HepG2 (cell line): ENCODE results near the gene TACC3. TPM values are rescaled to one million over a fixed set of nuclear protein-coding genes. Genes with fewer than 3 reads are reported as not detected.

Experiments used
- ATAC-seq: fragments of 200-7000 bp; cut with Tn5 transposase; 3 replicates; pipeline ENCODE4 v1.9.1; 2020; ENCODE audit warnings: mild to moderate bottlenecking, moderate library complexity
- BruUV-seq: library from RNA; stranded (reverse); fragments of 400-500 nt; replicated peaks from 2 replicates; lab custom pipeline; 2021; lab: Mats Ljungman, UMichigan
- CTCF ChIA-PET: fragments of 300-600 bp; formaldehyde crosslinking; extraction: SDS; loops from one replicate; lab custom pipeline; 2021; ENCODE audit warnings: low total read pairs, inconsistent platforms, low intra/inter-chr PET ratio; lab: Yijun Ruan, JAX
- POLR2A ChIA-PET: fragments of 350-600 bp; sonication (Branson Sonifier 250); formaldehyde crosslinking; loops from one replicate; lab custom pipeline; 2020; ENCODE audit warnings: antibody characterized with exemption, inconsistent platforms; lab: Yijun Ruan, JAX
- DNase-seq: peaks from one replicate; pipeline ENCODE4 v3.0.0-alpha.2; 2015; ENCODE audit warnings: low spot score
- FAIRE-seq: peaks from 3 replicates; lab custom pipeline; 2011; peaks lifted over from hg19 to GRCh38; lab: Jason Lieb, UNC
- H2AFZ ChIP-seq: one replicate; pipeline ENCODE4 v1.6.1; 2011; ENCODE audit warnings: low read length, inconsistent platforms
- H3K27ac ChIP-seq: fragments of 300-600 bp; 3 replicates; pipeline ENCODE4 v1.8.0; 2011; ENCODE audit warnings: mixed run types, mild to moderate bottlenecking, mixed read lengths, low read length, inconsistent platforms; ENCODE audit not compliant: insufficient read depth; ENCODE audit errors: extremely low read length
- H3K27me3 ChIP-seq, 2 experiments: fragments of 200-600 bp in 1 of 2; 2 replicates in 1 of 2; 3 replicates in 1 of 2; pipeline versions ENCODE4 v1.6.0 to v1.8.0; 2011; ENCODE audit warnings: low read length in 2 of 2, mild to moderate bottlenecking in 2 of 2, moderate library complexity in 2 of 2, inconsistent platforms in 1 of 2; ENCODE audit not compliant: insufficient read depth in 2 of 2, control insufficient read depth in 1 of 2
- H3K36me3 ChIP-seq, 2 experiments: fragments of 200-600 bp in 1 of 2; replicated peaks in 1 of 2; 2 replicates in 1 of 2; 3 replicates in 1 of 2; pipeline versions ENCODE4 v1.5.1 to v1.8.0; 2011; ENCODE audit warnings: low read length in 2 of 2, inconsistent platforms in 1 of 2; ENCODE audit not compliant: insufficient read depth in 2 of 2, control insufficient read depth in 1 of 2
- H3K4me1 ChIP-seq: 2 replicates; pipeline ENCODE4 v1.5.1; 2012; ENCODE audit warnings: low read length, inconsistent platforms; ENCODE audit not compliant: insufficient read depth
- H3K4me2 ChIP-seq: 2 replicates; pipeline ENCODE4 v1.6.0; 2011; ENCODE audit warnings: low read depth, low read length, inconsistent platforms
- H3K4me3 ChIP-seq, 3 experiments: fragments of 200-600 bp in 1 of 3; sonication (generic), shearing (Covaris generic) in 1 of 3; replicated peaks in 1 of 3; 2 replicates each; pipeline ENCODE4 v1.5.1; 2011 to 2016; ENCODE audit warnings: low read length in 3 of 3, inconsistent platforms in 2 of 3, low read depth in 2 of 3, mild to moderate bottlenecking in 2 of 3, control low read depth in 1 of 3, mixed read lengths in 1 of 3; ENCODE audit not compliant: insufficient read depth in 1 of 3
- H3K79me2 ChIP-seq: one replicate; pipeline ENCODE4 v1.6.1; 2011; ENCODE audit warnings: low read length, inconsistent platforms; ENCODE audit not compliant: insufficient read depth
- H3K9ac ChIP-seq: 2 replicates; pipeline ENCODE4 v1.6.0; 2011; ENCODE audit warnings: mild to moderate bottlenecking, low read depth, low read length, inconsistent platforms; ENCODE audit not compliant: insufficient read depth
- H3K9me3 ChIP-seq: 2 replicates; pipeline ENCODE4 v1.5.1; 2012; ENCODE audit warnings: mild to moderate bottlenecking, low read length
- H4K20me1 ChIP-seq: 2 replicates; pipeline ENCODE4 v1.6.0; 2011; ENCODE audit warnings: inconsistent platforms, mild to moderate bottlenecking, low read length, moderate library complexity; ENCODE audit not compliant: insufficient read depth
- CREBL2 ChIP-seq: sonication (generic); formaldehyde crosslinking; IDR thresholded peaks from 2 replicates; pipeline ENCODE4 v1.8.1; 2023; ENCODE audit warnings: missing genetic modification reagents, mild to moderate bottlenecking, borderline replicate concordance
- GZF1 ChIP-seq: sonication (generic); formaldehyde crosslinking; IDR thresholded peaks from 2 replicates; pipeline ENCODE4 v1.5.1; 2020; ENCODE audit warnings: mild to moderate bottlenecking, missing genetic modification reagents
- HBP1 ChIP-seq: IDR thresholded peaks from 2 replicates; pipeline ENCODE4 v1.6.1; 2016; ENCODE audit warnings: low read depth, control low read depth
- HES4 ChIP-seq: sonication (generic); formaldehyde crosslinking; IDR thresholded peaks from 2 replicates; pipeline ENCODE4 v1.9.0; 2021; ENCODE audit warnings: mild to moderate bottlenecking, missing genetic modification reagents, borderline replicate concordance
- HHEX ChIP-seq: IDR thresholded peaks from 2 replicates; pipeline ENCODE4 v1.6.1; 2016; ENCODE audit warnings: control low read depth
- PRDM10 ChIP-seq: sonication (generic); formaldehyde crosslinking; IDR thresholded peaks from 2 replicates; pipeline ENCODE4 v1.4.0; 2020; ENCODE audit warnings: low read depth, missing genetic modification reagents
- RAD21 ChIP-seq: fragments of 450-650 bp; formaldehyde crosslinking; IDR thresholded peaks from 2 replicates; pipeline ENCODE4 v1.5.0; 2020; ENCODE audit warnings: mild to moderate bottlenecking
- REPIN1 ChIP-seq: sonication (generic); formaldehyde crosslinking; IDR thresholded peaks from 2 replicates; pipeline ENCODE4 v1.8.0; 2022; ENCODE audit warnings: missing genetic modification reagents, low read depth, mild to moderate bottlenecking, borderline replicate concordance
- SALL1 ChIP-seq: sonication (generic); formaldehyde crosslinking; IDR thresholded peaks from 2 replicates; pipeline ENCODE4 v1.8.0; 2022; ENCODE audit warnings: mild to moderate bottlenecking, missing genetic modification reagents
- SAP130 ChIP-seq: IDR thresholded peaks from 2 replicates; pipeline ENCODE4 v1.6.1; 2016; ENCODE audit warnings: low read depth
- U2AF1 ChIP-seq: fragments of 200-400 bp; formaldehyde crosslinking; optimal IDR thresholded peaks from 2 replicates; pipeline ENCODE3; 2017; ENCODE audit warnings: mild to moderate bottlenecking, low read depth, low read length
- ZFAT ChIP-seq: sonication (generic); formaldehyde crosslinking; conservative IDR thresholded peaks from 2 replicates; pipeline ENCODE4 v1.8.1; 2023; ENCODE audit warnings: missing genetic modification reagents, inconsistent platforms
- ZMYM4 ChIP-seq: sonication (generic); formaldehyde crosslinking; IDR thresholded peaks from 2 replicates; pipeline ENCODE4 v1.8.1; 2023; ENCODE audit warnings: mild to moderate bottlenecking, missing genetic modification reagents
- ZNF530 ChIP-seq: sonication (generic); formaldehyde crosslinking; IDR thresholded peaks from 2 replicates; pipeline ENCODE4 v1.5.0; 2020; ENCODE audit warnings: low read depth, mild to moderate bottlenecking, missing genetic modification reagents
- WGBS: methylation state at CpG from one replicate; pipeline ENCODE4 v1.1.6; 2017; ENCODE audit warnings: low lambda C conversion rate; 5-methylcytosine and 5-hydroxymethylcytosine counted together
- in situ Hi-C: cut with HindIII; loops from 2 replicates; pipeline ENCODE4 v1.10.0; 2017; ENCODE audit warnings: low pct_unique_long_range_greater_than_20kb; ENCODE audit not compliant: extremely low pct_ligation_motif_present
- intact Hi-C: fragments of 100-400 bp; cut with micrococcal nuclease; formaldehyde crosslinking; loops from one replicate; pipeline ENCODE4 v1.10.0; 2022; ENCODE audit not compliant: unreplicated experiment
- polyA plus RNA-seq, 8 experiments: library from polyadenylated mRNA; depleted of rRNA in 3 of 8; stranded (reverse) in 7 of 8; unstranded in 1 of 8; fragments of >200 nt; fragmentation: Illumina TruSeq in 4 of 8; extraction: Trizol in 4 of 8; gene quantifications; 2 replicates each; pipeline versions ENCODE4 v1.2.1 to v1.2.3, GENCODE V29; 2011 to 2016; ENCODE audit warnings: low read depth in 4 of 8, missing spikeins in 1 of 8, mixed read lengths in 1 of 8; ENCODE audit not compliant: insufficient read depth in 1 of 8
- total RNA-seq, 5 experiments: library from RNA; depleted of rRNA; stranded (reverse); fragments of >200 nt; fragmentation: Illumina TruSeq; extraction: Trizol; gene quantifications; 2 replicates each; pipeline ENCODE4 v1.2.3, GENCODE V29; 2016; ENCODE audit warnings: low read depth in 1 of 5

Gene TACC3
- total and polyA plus RNA-seq, 2 of the 13 experiments (the other 11 are each of a cell fraction or from before 2014, with no cell fraction given): 20.3 to 21.2 TPM

GRCh38 chr4:1784789-1785591, 63.7 kb downstream of the TACC3 start:
- in situ Hi-C loops (no loop called here), intact Hi-C loops (no loop called here)
- H4K20me1 ChIP-seq: no peaks in the 10 kb centered on the region
- H3K4me3 ChIP-seq: peak overlapping the region; percentile 29 to 62 (median 29); a peak in 5 of 6 replicates
- peak overlapping the region; percentile 55 for H3K9ac ChIP-seq
- peak overlapping the region; percentile 89 for H3K4me2 ChIP-seq
- ATAC-seq (peak; percentile 76), FAIRE-seq (peak; percentile 91), DNase-seq (peak; percentile 79)
- H3K27me3 ChIP-seq: peaks cover 2% of the 10 kb centered on the region in 2 experiments; a peak in 3 of 5 replicates
- POLR2A ChIA-PET: interaction anchor here (0.6 to 34.3 kb wide), 8 partner anchors 4 to 78 kb away, joined by 3 to 1258 read pairs (median 12); partner anchors contain the start of gene FGFR3
- no TSS peak for BruUV-seq
- peaks cover 96% of the 10 kb centered on the region for H3K4me1 ChIP-seq
- CTCF ChIA-PET: interaction anchor here (3.5 kb wide), 1 partner anchor 25 kb away, joined by 13 read pairs; no protein-coding TSS in a partner anchor
- H3K9me3 ChIP-seq: no peaks in the 10 kb centered on the region
- H3K27ac ChIP-seq: peak overlapping the region; percentile 69
- 0% methylated on average over 2 of the region's 17 CpGs for WGBS
- H3K79me2 ChIP-seq: no peaks in the 10 kb centered on the region
- H3K36me3 ChIP-seq: no peaks in the 10 kb centered on the region
- H2AFZ ChIP-seq: no peak overlapping the region
- TF ChIP-seq HHEX (CRISPR knock-in tag): no peak
- TF ChIP-seq SAP130 (CRISPR knock-in tag): peak; percentile 82
- no peak for TF ChIP-seq HBP1
- TF ChIP-seq SALL1: peak; percentile 91
- TF ChIP-seq PRDM10 (CRISPR knock-in tag): no peak; the same call in 1 of the 2 replicates
- no peak for TF ChIP-seq ZNF530 (CRISPR knock-in tag)
- TF ChIP-seq U2AF1: no peak
- TF ChIP-seq RAD21 (CRISPR knock-in tag): no peak
- TF ChIP-seq ZMYM4: peak; percentile 70; the same call in 1 of the 2 replicates
- TF ChIP-seq CREBL2 (CRISPR knock-in tag): no peak
- TF ChIP-seq HES4 (CRISPR knock-in tag): 0 out of 2 replicates have a peak, but pooled peaks have one; percentile 62
- no peak for TF ChIP-seq GZF1
- peak; percentile 61; the same call in 1 of the 2 replicates for TF ChIP-seq REPIN1 (CRISPR knock-in tag)
- no peak for TF ChIP-seq ZFAT (CRISPR knock-in tag)
